Measurements from ENCODE around the gene GRAMD1B. TPM values are rescaled to one million over a fixed set of nuclear protein-coding genes. Genes with fewer than 3 reads are reported as not detected.

Gene GRAMD1B
- total RNA-seq, 1 experiment from 2014 or later: 12.7 TPM

DNA sequence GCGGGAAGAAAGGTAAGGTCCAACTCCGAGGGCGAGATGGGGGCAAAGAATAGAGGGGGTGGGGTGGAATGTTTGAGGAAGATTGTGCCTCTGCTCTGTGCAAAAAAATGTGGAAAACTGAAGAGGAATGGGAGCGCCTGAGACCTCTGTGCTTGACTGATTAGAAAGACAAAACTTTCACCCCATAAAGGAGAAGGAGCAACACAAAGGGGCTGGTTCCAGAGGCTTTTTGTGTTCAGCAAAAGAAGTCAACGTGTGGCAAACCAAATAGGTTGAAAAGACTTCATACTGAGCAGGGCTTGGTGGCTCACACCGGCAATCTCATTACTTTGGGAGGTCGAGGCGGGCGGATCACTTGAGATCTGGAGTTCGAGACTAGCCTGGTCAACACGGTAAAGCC is 50.8 kb downstream of the GRAMD1B start:
- intact Hi-C loops (cut with micrococcal nuclease): no loop called here
- Histone ChIP-seq H3K9ac (ENCODE audit: low read length) (no peak overlapping the region), H3K4me3 (replicated peaks in 1 of 2; ENCODE audit: low read depth in 1 of 2, low read length in 2 of 2) (no peak overlapping the region), H3K36me3 (ENCODE audit: control insufficient read depth in 1 of 2, insufficient read depth in 2 of 2, low read length in 2 of 2) (no peaks in the 10 kb centered on the region), H2AFZ (ENCODE audit: low read depth, low read length, poor library complexity, severe bottlenecking) (no peak overlapping the region), H3K27me3 (ENCODE audit: insufficient read depth, low read length) (no peaks in the 10 kb centered on the region), H3K4me1 (ENCODE audit: control insufficient read depth in 1 of 2, insufficient read depth in 2 of 2, low read length in 2 of 2) (peaks cover 0 to 22% of the 10 kb centered on the region in 2 experiments; a peak in 2 of 4 replicates), H3K79me2 (ENCODE audit: insufficient read depth, low read length) (no peaks in the 10 kb centered on the region), H3K27ac (ENCODE audit: low read depth, low read length) (no peak overlapping the region), H3K9me2 (ENCODE audit: insufficient read depth) (no peaks in the 10 kb centered on the region), H4K20me1 (ENCODE audit: insufficient read depth) (no peaks in the 10 kb centered on the region), H3K9me3 (ENCODE audit: control insufficient read depth in 1 of 2, insufficient read depth in 1 of 2, low read depth in 1 of 2, low read length in 2 of 2) (no peaks in the 10 kb centered on the region), H3K4me2 (ENCODE audit: low read length) (no peak overlapping the region)
- POLR2A ChIA-PET: no interaction called here
- CTCF ChIA-PET: interaction anchor here (1.1 kb wide), 1 partner anchor 74 kb away, joined by 7 read pairs; no protein-coding TSS in a partner anchor
- BruUV-seq (replicated peaks): no TSS peak
- TF ChIP-seq POLR2AphosphoS5 (IDR thresholded peaks at IDR 0.05; ENCODE audit: low read depth, low read length) (no peak), JUND (IDR thresholded peaks at IDR 0.05) (no peak), YY1 (IDR thresholded peaks at IDR 0.05; ENCODE audit: extremely low read depth, insufficient replicate concordance, low read depth, low read length) (no peak), FOSL1 (IDR thresholded peaks at IDR 0.05; ENCODE audit: low read depth) (no peak), EGR1 (IDR thresholded peaks at IDR 0.05; ENCODE audit: low read depth) (no peak), ZNF274 (IDR thresholded peaks at IDR 0.05; ENCODE audit: low read depth, low read length) (no peak)
- TF ChIP-seq, protein P1, sequence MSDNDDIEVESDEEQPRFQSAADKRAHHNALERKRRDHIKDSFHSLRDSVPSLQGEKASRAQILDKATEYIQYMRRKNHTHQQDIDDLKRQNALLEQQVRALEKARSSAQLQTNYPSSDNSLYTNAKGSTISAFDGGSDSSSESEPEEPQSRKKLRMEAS (IDR thresholded peaks at IDR 0.05): no peak
- no peak for DNase-seq (ENCODE audit: low read depth, low spot score)
- ATAC-seq: no peak
- RAD21 ChIA-PET (ENCODE audit: low non-redundant PET in 1 of 2, low total read pairs in 2 of 2, uncharacterized antibody in 2 of 2, unreplicated experiment in 2 of 2): no interaction called here

DNA sequence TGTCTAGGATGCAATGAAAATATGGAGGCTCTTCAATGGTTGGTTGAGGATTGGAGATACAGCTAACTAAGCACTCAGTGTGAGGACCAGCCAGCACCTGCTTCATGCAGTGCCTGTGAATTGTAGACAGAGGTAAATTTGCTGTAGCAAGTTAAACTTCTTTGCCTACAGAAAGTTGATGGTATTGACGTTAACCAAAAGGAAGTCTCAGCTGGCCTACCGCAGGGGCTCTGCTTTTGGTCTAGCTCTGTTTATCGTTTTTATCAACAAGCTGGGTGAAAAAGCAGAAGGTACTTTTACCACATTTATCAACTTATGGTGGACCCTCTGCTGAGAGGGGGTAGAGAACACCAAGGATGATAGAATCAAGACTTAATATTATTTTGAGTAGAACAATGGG is 51.6 kb downstream of the GRAMD1B start:
- Histone ChIP-seq H3K4me2 (ENCODE audit: low read length) (no peak overlapping the region), H3K9me2 (ENCODE audit: insufficient read depth) (no peaks in the 10 kb centered on the region), H2AFZ (ENCODE audit: low read depth, low read length, poor library complexity, severe bottlenecking) (no peak overlapping the region), H3K9ac (ENCODE audit: low read length) (no peak overlapping the region), H3K27ac (ENCODE audit: low read depth, low read length) (no peak overlapping the region), H3K79me2 (ENCODE audit: insufficient read depth, low read length) (no peaks in the 10 kb centered on the region), H3K4me3 (replicated peaks in 1 of 2; ENCODE audit: low read depth in 1 of 2, low read length in 2 of 2) (no peak overlapping the region), H3K27me3 (ENCODE audit: insufficient read depth, low read length) (no peaks in the 10 kb centered on the region), H3K36me3 (ENCODE audit: control insufficient read depth in 1 of 2, insufficient read depth in 2 of 2, low read length in 2 of 2) (no peaks in the 10 kb centered on the region), H4K20me1 (ENCODE audit: insufficient read depth) (no peaks in the 10 kb centered on the region), H3K4me1 (ENCODE audit: control insufficient read depth in 1 of 2, insufficient read depth in 2 of 2, low read length in 2 of 2) (peaks cover 0 to 22% of the 10 kb centered on the region in 2 experiments; a peak in 2 of 4 replicates), H3K9me3 (ENCODE audit: control insufficient read depth in 1 of 2, insufficient read depth in 1 of 2, low read depth in 1 of 2, low read length in 2 of 2) (no peaks in the 10 kb centered on the region)
- no peak for DNase-seq (ENCODE audit: low read depth, low spot score)
- RAD21 ChIA-PET (ENCODE audit: low non-redundant PET in 1 of 2, low total read pairs in 2 of 2, uncharacterized antibody in 2 of 2, unreplicated experiment in 2 of 2): no interaction called here
- TSS peak; percentile 34 for BruUV-seq (replicated peaks)
- CTCF ChIA-PET: interaction anchor here (1.1 kb wide), 1 partner anchor 74 kb away, joined by 7 read pairs; no protein-coding TSS in a partner anchor
- POLR2A ChIA-PET: no interaction called here
- no peak for ATAC-seq
- intact Hi-C loops (cut with micrococcal nuclease): no loop called here
- TF ChIP-seq EGR1 (IDR thresholded peaks at IDR 0.05; ENCODE audit: low read depth) (no peak), POLR2A (IDR thresholded peaks at IDR 0.05; ENCODE audit: borderline replicate concordance, extremely low read depth, insufficient read depth, insufficient read length) (no peak), SP1 (IDR thresholded peaks at IDR 0.05; ENCODE audit: low read depth) (no peak), CEBPB (IDR thresholded peaks at IDR 0.05; ENCODE audit: low read depth) (no peak), SIN3A (IDR thresholded peaks at IDR 0.05; ENCODE audit: low read depth) (no peak), YY1 (IDR thresholded peaks at IDR 0.05; ENCODE audit: extremely low read depth, insufficient replicate concordance, low read depth, low read length) (no peak), TCF7L2 (IDR thresholded peaks at IDR 0.05; ENCODE audit: borderline replicate concordance, extremely low read depth, insufficient read depth, insufficient read length) (no peak)
- TF ChIP-seq, protein P1 (IDR thresholded peaks at IDR 0.05): no peak
- TF ChIP-seq, protein P2, sequence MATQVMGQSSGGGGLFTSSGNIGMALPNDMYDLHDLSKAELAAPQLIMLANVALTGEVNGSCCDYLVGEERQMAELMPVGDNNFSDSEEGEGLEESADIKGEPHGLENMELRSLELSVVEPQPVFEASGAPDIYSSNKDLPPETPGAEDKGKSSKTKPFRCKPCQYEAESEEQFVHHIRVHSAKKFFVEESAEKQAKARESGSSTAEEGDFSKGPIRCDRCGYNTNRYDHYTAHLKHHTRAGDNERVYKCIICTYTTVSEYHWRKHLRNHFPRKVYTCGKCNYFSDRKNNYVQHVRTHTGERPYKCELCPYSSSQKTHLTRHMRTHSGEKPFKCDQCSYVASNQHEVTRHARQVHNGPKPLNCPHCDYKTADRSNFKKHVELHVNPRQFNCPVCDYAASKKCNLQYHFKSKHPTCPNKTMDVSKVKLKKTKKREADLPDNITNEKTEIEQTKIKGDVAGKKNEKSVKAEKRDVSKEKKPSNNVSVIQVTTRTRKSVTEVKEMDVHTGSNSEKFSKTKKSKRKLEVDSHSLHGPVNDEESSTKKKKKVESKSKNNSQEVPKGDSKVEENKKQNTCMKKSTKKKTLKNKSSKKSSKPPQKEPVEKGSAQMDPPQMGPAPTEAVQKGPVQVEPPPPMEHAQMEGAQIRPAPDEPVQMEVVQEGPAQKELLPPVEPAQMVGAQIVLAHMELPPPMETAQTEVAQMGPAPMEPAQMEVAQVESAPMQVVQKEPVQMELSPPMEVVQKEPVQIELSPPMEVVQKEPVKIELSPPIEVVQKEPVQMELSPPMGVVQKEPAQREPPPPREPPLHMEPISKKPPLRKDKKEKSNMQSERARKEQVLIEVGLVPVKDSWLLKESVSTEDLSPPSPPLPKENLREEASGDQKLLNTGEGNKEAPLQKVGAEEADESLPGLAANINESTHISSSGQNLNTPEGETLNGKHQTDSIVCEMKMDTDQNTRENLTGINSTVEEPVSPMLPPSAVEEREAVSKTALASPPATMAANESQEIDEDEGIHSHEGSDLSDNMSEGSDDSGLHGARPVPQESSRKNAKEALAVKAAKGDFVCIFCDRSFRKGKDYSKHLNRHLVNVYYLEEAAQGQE (IDR thresholded peaks at IDR 0.05; ENCODE audit: low read depth): no peak
